ENCODE measurements around the gene WDFY2.

The WDFY2 gene

DNA sequence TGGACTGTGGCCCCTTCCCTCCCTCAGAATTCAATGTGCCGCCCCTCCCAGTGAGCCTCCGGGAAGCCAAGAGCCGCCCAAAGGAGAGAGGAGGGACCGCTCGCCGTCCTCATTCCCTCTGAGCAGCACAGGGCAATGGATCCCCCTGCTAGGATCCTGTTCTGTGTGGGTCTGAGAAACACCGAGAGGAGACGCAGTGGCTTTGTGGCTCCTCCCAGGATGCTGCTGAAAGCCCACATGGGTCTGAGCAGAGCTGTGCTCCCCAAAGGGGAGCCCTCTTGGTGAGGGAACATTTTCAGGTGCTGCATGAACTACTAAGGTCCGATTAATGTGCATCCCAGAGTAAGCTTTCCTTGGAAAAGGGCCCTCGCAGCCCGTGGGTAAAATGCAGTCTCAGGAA lies 189.3 kb downstream of the WDFY2 start:
- DNase-seq, result no peak

GRCh38 chr13:51776179-51776578 lies 191.9 kb downstream of the WDFY2 start:
- DNase-seq, result no peak

DNA sequence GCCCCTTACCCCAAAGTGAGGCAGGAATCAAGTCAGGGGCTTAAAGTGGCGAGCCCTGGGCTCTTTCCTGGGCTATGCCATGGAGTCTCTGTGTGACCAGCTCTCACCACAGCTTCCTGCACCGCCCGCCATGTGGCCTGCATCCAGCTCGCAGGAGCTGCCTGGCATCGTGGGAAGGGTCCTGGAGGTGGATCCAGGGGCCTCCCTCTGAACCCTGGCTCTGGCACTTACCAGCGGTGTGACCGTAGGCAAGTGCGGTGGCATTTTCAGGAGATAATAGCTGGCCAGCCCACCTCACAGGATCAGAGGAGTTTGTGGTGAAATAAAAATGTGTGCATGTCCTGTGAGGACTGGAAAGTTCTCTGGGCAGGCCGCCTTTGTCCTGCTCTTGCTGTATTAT lies 193.7 kb downstream of the WDFY2 start:
- DNase-seq, result no peak

- DNase-seq, result no peak
Measured at GRCh38 chr13:51778392-51778791, 194.1 kb downstream of the WDFY2 start.

GRCh38 chr13:51780099-51780498 lies 195.8 kb downstream of the WDFY2 start:
- no peak for DNase-seq

GRCh38 chr13:51781246-51782022 lies 197.2 kb downstream of the WDFY2 start:
- DNase-seq, result no peak

DNA sequence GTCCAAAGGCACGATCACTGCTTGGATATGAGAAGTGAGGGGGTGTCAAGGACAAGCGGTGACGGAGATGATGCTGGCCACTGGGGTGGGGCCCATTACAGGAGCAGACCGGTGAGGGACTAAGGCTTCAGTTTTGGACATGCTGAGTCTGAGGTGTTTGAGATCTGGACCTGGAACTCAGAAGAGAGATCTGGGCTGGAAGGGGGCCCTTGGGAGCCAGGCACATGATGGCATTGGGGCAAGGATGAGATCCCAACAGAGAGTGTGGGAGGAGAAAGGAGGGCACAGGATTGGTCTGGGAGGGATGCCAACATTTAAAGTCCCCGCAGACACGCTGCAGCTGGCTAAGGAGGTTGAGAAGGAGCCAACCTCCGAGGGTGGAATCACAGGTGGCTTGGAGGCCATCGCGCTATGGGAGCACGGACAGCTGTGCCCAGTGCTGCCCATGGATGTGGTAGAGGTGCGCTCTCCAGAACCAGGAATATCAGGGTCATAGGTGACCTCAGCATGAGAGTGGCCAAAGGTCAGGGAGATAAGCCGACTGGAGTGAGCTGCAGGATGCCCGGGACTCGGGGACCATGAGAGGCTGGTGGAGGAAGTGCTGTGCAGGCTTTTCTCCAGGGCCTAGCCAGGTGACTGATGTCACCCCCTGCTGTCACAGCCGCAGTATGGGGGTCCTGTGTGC lies 197.9 kb downstream of the WDFY2 start:
- DNase-seq, result no peak

DNA sequence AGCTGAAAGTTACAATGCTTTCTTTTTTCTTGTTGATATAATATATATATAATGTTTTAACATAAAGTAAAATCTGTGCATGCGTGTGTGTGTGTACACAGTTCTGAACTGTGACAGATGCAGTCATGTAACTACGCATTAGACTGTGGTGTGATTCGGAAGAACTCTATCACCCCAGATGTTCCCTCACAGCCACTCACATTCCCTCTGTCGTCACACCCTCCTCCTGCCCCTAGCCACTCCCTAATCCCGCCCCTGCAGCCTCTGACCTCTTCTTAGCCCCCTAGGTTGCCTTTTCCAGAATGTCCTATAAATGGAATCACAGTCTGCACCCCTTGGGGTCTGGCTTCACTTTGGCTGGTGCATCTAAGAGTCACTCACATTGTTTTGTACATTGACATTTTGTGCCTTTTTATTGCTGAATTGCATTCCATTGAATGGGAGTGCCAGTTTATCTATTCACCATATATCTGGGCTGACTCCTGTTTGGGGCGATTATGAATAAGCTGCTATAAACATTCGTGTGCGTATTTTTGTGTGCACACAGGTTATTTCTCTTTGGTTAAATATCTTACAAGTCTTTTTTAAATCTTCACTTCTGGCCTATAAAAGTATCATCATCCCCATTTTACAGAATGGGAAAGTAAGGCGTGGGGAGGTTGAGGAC lies 199.3 kb downstream of the WDFY2 start:
- DNase-seq, result no peak

GRCh38 chr13:51784097-51784496 lies 199.8 kb downstream of the WDFY2 start:
- DNase-seq, result no peak

- DNase-seq, result no peak
Measured at GRCh38 chr13:51785712-51786424, 201.6 kb downstream of the WDFY2 start.

DNA sequence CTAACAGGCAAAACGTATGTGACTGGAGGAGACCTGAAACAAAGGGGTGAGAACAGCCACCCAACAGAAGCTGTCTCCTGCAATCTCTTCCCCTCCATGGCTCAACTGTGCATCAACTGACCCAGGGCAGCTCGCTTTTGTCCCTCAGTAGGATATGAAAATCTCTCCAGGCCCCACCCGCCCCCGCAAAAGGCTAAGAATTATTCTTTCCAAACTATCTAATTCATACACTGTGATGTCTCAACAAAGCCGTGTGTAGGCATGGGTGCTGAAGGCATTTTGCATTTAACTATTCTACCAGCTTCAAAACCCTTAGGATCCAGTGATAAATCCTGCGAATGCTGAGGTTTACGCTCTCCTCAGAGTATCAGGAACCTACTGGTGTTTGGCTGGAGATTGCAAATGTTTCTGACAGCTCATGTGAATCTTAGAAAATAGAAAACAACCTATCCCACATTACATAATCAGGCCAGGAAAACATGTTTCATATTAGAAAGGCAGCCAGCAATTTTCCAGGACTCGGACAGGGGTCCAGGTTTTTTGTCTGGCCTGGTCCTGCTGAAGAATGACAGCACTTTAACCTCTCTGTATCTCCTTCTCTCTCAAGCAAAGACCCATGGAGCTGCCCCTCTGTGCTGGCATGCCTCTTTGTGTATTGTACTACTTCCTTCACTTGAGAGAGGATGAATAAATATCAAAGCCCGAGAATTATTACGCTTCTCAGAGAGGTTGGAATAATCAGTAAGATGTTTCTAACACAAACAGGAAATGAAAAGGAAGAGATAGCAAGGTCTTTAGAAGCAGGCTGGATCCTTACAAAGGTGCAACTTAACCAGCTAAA lies 202.4 kb downstream of the WDFY2 start:
- DNase-seq, result no peak

DNA sequence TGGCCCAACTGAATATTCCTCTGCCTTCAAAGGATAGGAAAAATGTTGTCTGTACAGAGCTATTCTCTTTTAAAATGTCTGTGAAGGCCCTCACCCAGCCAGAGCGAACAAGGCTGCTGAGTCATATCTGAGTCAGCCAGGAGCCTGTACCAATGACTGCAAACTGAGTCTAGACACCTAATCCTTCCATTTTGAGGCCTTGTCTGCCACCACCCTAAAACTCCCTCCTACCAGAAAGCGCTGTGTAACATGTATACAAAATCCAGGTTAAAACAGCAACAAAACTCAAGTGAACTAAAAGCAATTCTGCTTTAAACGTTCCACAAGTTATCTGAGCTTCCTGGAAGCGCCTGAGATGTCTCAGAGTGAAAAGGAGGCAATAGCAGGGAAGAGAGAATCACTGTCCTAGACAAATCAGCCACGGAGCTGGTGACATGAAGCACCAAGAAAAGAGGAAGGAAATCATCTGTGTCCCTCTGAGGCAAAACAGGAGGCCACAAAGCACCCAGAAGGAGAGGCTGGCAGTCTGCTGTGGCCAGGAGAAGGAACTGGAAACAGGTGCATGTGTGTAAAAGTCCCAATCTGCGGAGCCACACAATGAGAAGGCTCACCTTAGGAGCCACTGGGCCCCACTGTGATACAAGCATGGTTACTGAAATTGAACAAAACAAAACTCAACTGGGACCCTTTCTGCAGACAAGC lies 209.5 kb downstream of the WDFY2 start:
- DNase-seq, result no peak

GRCh38 chr13:51794964-51795363 lies 210.7 kb downstream of the WDFY2 start:
- DNase-seq, result no peak

DNA sequence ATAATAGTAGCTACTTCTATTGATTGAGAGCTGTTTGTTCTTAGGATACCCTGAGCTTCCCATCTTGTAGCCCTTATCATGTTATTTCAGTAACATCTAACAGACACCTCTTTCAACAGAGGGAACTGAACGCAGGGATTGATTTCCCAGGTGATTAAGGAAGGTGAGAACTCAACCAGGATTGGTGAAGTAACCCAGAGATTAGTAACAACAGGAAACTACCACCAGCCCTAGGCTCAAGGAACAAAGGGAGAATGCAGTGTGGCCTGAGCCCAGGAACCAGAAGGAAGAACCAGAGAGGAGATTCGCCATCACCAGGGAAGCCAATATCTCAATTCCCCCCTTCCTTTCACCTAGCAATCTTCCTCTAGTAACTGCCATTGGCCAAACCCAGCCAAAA lies 211.2 kb downstream of the WDFY2 start:
- DNase-seq, result no peak

DNA sequence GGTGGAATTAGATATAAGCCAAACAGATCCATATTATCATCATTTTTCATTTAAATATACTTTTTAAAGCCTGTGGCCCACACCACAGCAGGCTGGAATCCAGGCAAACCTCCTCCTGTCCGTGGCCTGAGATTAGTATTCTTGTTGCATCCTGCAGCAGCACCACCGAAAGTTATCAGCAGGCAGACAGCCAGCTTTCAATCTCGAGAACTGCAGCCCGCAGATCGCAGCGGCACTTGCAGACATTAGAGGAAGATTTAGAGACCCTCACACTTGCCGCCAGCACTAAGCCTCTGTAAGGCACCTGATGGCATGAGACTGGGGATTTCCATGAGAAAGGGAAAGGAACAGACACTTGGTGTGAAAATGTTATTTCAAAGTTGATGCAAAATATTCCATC lies 212.3 kb downstream of the WDFY2 start:
- DNase-seq, result no peak

DNA sequence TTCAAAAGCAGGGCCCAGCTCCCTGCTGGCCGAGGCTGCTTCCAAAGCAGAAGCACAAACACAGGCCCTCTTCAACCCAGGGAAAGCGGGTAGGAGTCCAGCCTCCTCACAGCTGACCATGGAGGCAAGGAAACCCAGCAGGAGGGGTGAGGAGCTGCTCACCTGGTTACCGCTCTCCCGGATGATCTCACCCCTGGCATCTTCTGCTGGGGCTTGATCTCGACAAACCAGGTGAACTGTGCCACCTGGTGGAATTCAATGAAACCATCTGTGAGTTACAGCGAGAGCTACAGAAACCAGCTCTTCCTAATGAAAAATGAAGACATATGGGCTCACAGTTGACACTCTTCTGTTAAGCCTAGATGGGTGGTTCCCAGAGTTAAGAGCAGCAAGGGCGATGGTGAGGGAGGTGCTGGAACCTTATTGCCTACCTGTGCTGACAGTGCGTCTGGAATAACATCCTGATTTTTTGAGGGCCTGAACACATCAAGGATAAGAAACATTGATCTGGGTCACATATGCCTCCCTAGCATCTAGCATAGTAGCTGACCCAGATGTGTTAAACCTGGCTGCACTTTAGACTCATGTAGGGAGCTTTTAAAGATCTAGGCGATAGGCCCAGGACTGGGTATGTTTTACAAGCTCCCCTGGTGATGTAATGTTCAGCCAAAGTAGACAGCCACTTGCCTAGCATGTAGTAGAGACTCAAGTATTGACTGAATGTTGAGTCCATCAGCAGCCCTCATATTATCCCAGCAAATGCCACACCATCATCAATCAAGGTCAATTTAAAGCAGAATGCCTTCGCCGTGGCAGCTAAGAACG lies 213.6 kb downstream of the WDFY2 start:
- peak; percentile 44 for DNase-seq

GRCh38 chr13:51799261-51799660 lies 215.0 kb downstream of the WDFY2 start:
- no peak for DNase-seq

DNA sequence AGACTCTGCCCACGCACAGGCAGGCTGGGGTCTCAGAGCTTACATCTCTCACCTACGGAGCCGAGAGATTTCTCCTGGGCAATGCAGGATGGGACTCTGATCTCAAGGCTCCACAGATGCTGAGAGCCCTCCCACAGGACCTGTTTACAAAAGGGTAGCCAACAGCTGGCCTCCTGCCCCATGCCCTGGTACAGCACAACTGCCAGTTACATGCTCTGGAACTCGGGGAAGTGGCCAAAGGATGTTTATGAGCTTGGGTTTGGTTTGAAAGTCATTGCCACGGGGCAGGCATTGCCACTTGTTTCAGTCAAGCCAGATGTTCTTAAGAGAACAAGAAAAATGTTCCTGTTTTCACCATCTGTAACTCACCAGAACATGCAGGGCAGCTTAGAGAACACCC lies 216.2 kb downstream of the WDFY2 start:
- no peak for DNase-seq

GRCh38 chr13:51801631-51802099 lies 217.4 kb downstream of the WDFY2 start:
- no peak for DNase-seq

DNA sequence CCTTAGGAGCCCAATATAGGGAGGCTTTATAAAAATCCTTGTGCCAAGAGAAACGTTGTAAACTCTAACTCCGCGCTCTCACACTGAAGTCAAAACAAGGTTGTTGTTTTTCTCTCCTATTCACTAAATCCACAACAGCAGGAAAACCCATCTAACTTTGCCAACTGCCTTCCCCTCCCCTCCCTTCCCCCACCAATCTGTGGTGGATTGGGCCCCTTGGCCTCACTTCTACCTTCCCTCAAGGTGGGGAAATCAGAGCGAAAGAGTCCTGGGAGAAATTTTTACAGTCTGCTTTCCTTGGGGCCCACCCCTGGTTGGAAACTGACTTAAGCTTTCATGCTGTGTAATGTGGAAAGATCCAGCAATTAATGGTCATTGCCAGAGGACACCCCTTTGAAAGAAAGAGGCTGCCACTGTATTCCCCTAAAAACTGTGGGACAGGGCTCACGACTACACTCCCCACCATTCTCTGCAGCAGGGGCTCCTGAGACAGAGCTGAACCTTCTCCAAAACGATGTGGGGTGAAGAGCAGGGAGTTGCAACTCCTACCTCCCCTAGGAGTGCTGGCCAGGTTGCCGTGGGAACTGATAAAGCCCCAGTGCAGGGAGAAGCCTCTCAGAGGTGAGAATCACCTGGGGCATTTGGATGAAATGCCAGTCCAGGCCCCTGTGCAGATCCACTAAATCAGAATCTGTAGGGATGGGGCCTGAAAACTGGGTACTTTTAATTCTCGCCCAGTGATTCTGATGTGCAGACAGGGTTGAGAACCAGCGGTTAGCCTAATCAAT lies 218.6 kb downstream of the WDFY2 start:
- no peak for DNase-seq

Measured in activated gamma-delta T cell treated with Interleukin-2 at 50 U/mL for 16 hours (primary cell).